Caco-2 (cell line): ENCODE data around the gene LYPD5. TPM values are rescaled to one million over a fixed set of nuclear protein-coding genes. Genes with fewer than 3 reads are reported as not detected.

Experiments used
- BruUV-seq: library from RNA; stranded (reverse); fragments of 400-500 nt; replicated peaks from 2 replicates; lab custom pipeline; 2021; lab: Mats Ljungman, UMichigan
- CTCF ChIA-PET: fragments of 300-600 bp; sonication (Branson Sonifier 250); formaldehyde crosslinking; loops from one replicate; lab custom pipeline; 2022; ENCODE audit warnings: antibody characterized with exemption; lab: Charles Lee
- POLR2A ChIA-PET: fragments of 300-600 bp; sonication (Branson Sonifier 250); formaldehyde crosslinking; loops from one replicate; lab custom pipeline; 2022; ENCODE audit warnings: antibody characterized with exemption; lab: Charles Lee
- DNase-seq, 2 experiments: peaks; one replicate each; pipeline versions ENCODE4 v3.0.0 to v3.0.0-alpha.2; 2020 to 2022
- H3K27me3 ChIP-seq: replicated peaks from 2 replicates; pipeline ENCODE4 v1.6.0; 2011; ENCODE audit warnings: low read length; ENCODE audit not compliant: control insufficient read depth, insufficient read depth
- H3K36me3 ChIP-seq: 2 replicates; pipeline ENCODE4 v1.5.1; 2011; ENCODE audit warnings: low read length; ENCODE audit not compliant: control insufficient read depth, insufficient read depth
- H3K4me1 ChIP-seq: fragments of 250-450 bp; sonication (Bioruptor Pico); 2 replicates; pipeline ENCODE4 v1.5.1; 2020; ENCODE audit warnings: mild to moderate bottlenecking
- H3K4me3 ChIP-seq: 2 replicates; pipeline ENCODE4 v1.5.1; 2011; ENCODE audit warnings: low read depth, mild to moderate bottlenecking, control low read depth, low read length
- H3K9me3 ChIP-seq: fragments of 250-450 bp; sonication (Bioruptor Pico); 2 replicates; pipeline ENCODE4 v1.5.1; 2020; ENCODE audit warnings: mild to moderate bottlenecking, moderate library complexity
- H3K27ac Mint-ChIP-seq: one replicate; pipeline ENCODE4 v1.8.0; 2022; ENCODE audit warnings: mixed read lengths; ENCODE audit not compliant: unreplicated experiment
- H3K27me3 Mint-ChIP-seq: one replicate; pipeline ENCODE4 v1.8.0; 2022; ENCODE audit warnings: mixed read lengths; ENCODE audit not compliant: insufficient read depth, unreplicated experiment
- H3K36me3 Mint-ChIP-seq: one replicate; pipeline ENCODE4 v1.8.0; 2022; ENCODE audit warnings: mild to moderate bottlenecking, mixed read lengths; ENCODE audit not compliant: insufficient read depth, unreplicated experiment
- H3K4me1 Mint-ChIP-seq: one replicate; pipeline ENCODE4 v1.8.0; 2022; ENCODE audit warnings: low read depth, mixed read lengths; ENCODE audit not compliant: unreplicated experiment
- H3K4me3 Mint-ChIP-seq: one replicate; pipeline ENCODE4 v1.8.0; 2022; ENCODE audit warnings: mild to moderate bottlenecking, moderate library complexity, mixed read lengths; ENCODE audit not compliant: unreplicated experiment
- H3K9me3 Mint-ChIP-seq: one replicate; pipeline ENCODE4 v1.8.0; 2022; ENCODE audit warnings: mixed read lengths; ENCODE audit not compliant: unreplicated experiment
- CTCF ChIP-seq, 2 experiments: fragments of 200-600 bp in 1 of 2; IDR thresholded peaks; 1 replicate in 1 of 2; 2 replicates in 1 of 2; pipeline versions ENCODE4 v1.5.1 to v1.8.0; 2011 to 2022; ENCODE audit warnings: antibody characterized with exemption in 1 of 2, control low read depth in 1 of 2, inconsistent platforms in 1 of 2, low read depth in 1 of 2, low read length in 1 of 2, mild to moderate bottlenecking in 1 of 2, moderate library complexity in 1 of 2; ENCODE audit not compliant: insufficient read depth in 1 of 2, severe bottlenecking in 1 of 2, unreplicated experiment in 1 of 2
- intact Hi-C: fragments of 100-400 bp; cut with micrococcal nuclease; formaldehyde crosslinking; loops from one replicate; pipeline ENCODE4 v1.10.0; 2022; ENCODE audit not compliant: unreplicated experiment
- total RNA-seq: library from RNA; stranded (reverse); gene quantifications from 2 replicates; pipeline ENCODE4 v1.2.3, GENCODE V29; 2022

LYPD5 gene
- total RNA-seq, 1 experiment from 2014 or later: 0.95 TPM

- Mint-ChIP-seq H3K4me3 (peak overlapping the region; percentile 50), H3K4me1 (peaks cover 28% of the 10 kb centered on the region)
- no peak for DNase-seq
Measured at GRCh38 chr19:43779820-43780219, 22.4 kb downstream of the LYPD5 start.

GRCh38 chr19:43779147-43779819 is 23.0 kb downstream of the LYPD5 start:
- Histone ChIP-seq H3K27me3 (no peaks in the 10 kb centered on the region), H3K4me1 (peaks cover 7% of the 10 kb centered on the region)
- CTCF ChIA-PET: interaction anchor here (0.6 to 1.3 kb wide), 2 partner anchors 13 to 320 kb away, joined by 5 read pairs; no protein-coding TSS in a partner anchor

More at GRCh38 chr19:43779820-43780219, 22.4 kb downstream of the LYPD5 start:
- no peak for TF ChIP-seq CTCF (IDR thresholded peaks at IDR 0.05; ENCODE audit: insufficient read depth in 1 of 2, low read depth in 1 of 2, low read length in 1 of 2, severe bottlenecking in 1 of 2, unreplicated experiment in 1 of 2)
- H3K4me1 ChIP-seq: peaks cover 7% of the 10 kb centered on the region
- intact Hi-C loops: loop anchor here (10.0 kb wide), 2 partner anchors 115 to 185 kb away; partner anchors contain the start of genes IRGQ and ZNF576
- H3K27me3 Mint-ChIP-seq: no peaks in the 10 kb centered on the region
- peaks cover 10% of the 10 kb centered on the region for H3K9me3 Mint-ChIP-seq
- H3K36me3 Mint-ChIP-seq: no peaks in the 10 kb centered on the region
- BruUV-seq: no TSS peak
- no peaks in the 10 kb centered on the region for H3K9me3 ChIP-seq
- H3K4me3 ChIP-seq: peak overlapping the region; percentile 25
- peak overlapping the region; percentile 5 for H3K27ac Mint-ChIP-seq
- H3K27me3 ChIP-seq: no peaks in the 10 kb centered on the region
- CTCF ChIA-PET: interaction anchor here (0.6 kb wide), 1 partner anchor 319 kb away, joined by 5 read pairs; no protein-coding TSS in a partner anchor
- POLR2A ChIA-PET: no interaction called here
- no peaks in the 10 kb centered on the region for H3K36me3 ChIP-seq

GRCh38 chr19:43778651-43779050 is 23.6 kb downstream of the LYPD5 start:
- intact Hi-C loops: no loop called here
- Histone ChIP-seq H3K9me3 (no peaks in the 10 kb centered on the region), H3K36me3 (no peaks in the 10 kb centered on the region), H3K4me3 (no peak overlapping the region), H3K27me3 (no peaks in the 10 kb centered on the region), H3K4me1 (peaks cover 7% of the 10 kb centered on the region)
- BruUV-seq: no TSS peak
- H3K27ac Mint-ChIP-seq: no peak overlapping the region
- H3K9me3 Mint-ChIP-seq: peaks cover 6% of the 10 kb centered on the region
- TF ChIP-seq CTCF (IDR thresholded peaks at IDR 0.05; ENCODE audit: insufficient read depth in 1 of 2, low read depth in 1 of 2, low read length in 1 of 2, severe bottlenecking in 1 of 2, unreplicated experiment in 1 of 2): no peak
- POLR2A ChIA-PET: no interaction called here
- DNase-seq: no peak
- no peak overlapping the region for H3K4me3 Mint-ChIP-seq
- no peaks in the 10 kb centered on the region for H3K27me3 Mint-ChIP-seq
- peaks cover 16% of the 10 kb centered on the region for H3K4me1 Mint-ChIP-seq
- H3K36me3 Mint-ChIP-seq: no peaks in the 10 kb centered on the region
- CTCF ChIA-PET: interaction anchor here (1.3 kb wide), 1 partner anchor 12 kb away, joined by 5 read pairs; no protein-coding TSS in a partner anchor

More at GRCh38 chr19:43779147-43779819, 23.0 kb downstream of the LYPD5 start:
- peaks cover 23% of the 10 kb centered on the region for H3K4me1 Mint-ChIP-seq
- intact Hi-C loops: no loop called here
- peak overlapping the region; percentile 50 for H3K4me3 Mint-ChIP-seq
- no peak for TF ChIP-seq CTCF (IDR thresholded peaks at IDR 0.05; ENCODE audit: insufficient read depth in 1 of 2, low read depth in 1 of 2, low read length in 1 of 2, severe bottlenecking in 1 of 2, unreplicated experiment in 1 of 2)
- peak overlapping the region; percentile 5 for H3K27ac Mint-ChIP-seq
- peaks cover 10% of the 10 kb centered on the region for H3K9me3 Mint-ChIP-seq
- DNase-seq: no peak
- no peaks in the 10 kb centered on the region for H3K36me3 Mint-ChIP-seq
- peak overlapping the region; percentile 25 for H3K4me3 ChIP-seq
- BruUV-seq: no TSS peak
- POLR2A ChIA-PET: no interaction called here
- H3K27me3 Mint-ChIP-seq: no peaks in the 10 kb centered on the region
- no peaks in the 10 kb centered on the region for H3K36me3 ChIP-seq
- H3K9me3 ChIP-seq: no peaks in the 10 kb centered on the region
